ENCODE measurements around the gene TAL1. TPM values are rescaled to one million over a fixed set of nuclear protein-coding genes. Genes with fewer than 3 reads are reported as not detected.

Gene TAL1
- total RNA-seq, 2 donors from 2014 or later, result 1.0 to 1.8 TPM

DNA sequence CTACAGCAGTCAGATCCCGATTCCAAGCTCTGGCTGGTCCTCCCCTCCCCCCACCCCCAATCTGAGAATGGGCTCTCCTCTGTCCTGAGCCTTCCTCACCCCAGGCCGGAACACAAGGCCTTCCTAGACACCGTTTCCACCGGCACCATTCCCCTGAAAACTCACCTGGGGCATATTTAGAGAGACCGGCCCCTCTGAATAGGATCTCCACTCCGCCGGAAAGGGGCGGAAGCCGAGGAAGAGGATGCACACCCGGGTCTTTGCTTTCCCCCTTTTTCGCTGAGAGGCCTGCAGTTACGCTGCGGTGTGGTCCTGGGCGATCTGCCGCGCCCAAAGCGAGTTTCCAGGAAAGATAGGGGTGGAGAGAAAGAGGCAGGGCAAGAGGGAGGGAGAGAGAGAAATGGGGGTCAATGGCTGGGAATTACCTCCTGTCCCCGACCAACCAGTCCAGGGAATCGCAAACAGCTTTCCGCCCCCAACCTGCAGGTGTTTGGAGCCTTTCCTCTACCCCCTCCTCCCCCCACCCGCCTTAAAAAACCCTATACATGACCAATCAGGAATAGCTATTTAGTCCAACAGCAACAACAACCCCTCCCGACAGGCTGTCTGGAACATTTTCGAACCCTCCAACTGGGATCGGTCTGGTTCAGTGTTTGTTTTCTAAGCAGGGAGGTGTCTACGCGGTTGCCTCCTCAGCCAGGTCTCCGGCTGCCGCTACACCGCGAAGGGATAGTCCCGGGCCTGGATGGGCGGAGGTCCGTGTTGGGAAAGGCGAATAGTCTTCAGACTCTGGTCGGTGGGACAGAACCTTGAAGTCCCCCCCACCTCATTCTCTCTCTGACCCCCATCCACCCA lies 2.8 kb downstream of the TAL1 start:
- 27% methylated on average over 35 of the region's 35 CpGs for WGBS
- intact Hi-C loops (cut with DNase I), result no loop called here
- Histone ChIP-seq H3K9me3 (no peaks in the 10 kb centered on the region), H3K4me3 (no peak overlapping the region), H3K4me1 (replicated peaks) (peaks cover 6% of the 10 kb centered on the region), H3K36me3 (no peaks in the 10 kb centered on the region), H3K27ac (peak overlapping the region in 1 of 2 donors; percentile 40), H3K27me3 (replicated peaks; ENCODE audit: insufficient read depth) (peaks cover 49% of the 10 kb centered on the region)
- no peak for DNase-seq (ENCODE audit: low spot score)
- TF ChIP-seq, protein P1, sequence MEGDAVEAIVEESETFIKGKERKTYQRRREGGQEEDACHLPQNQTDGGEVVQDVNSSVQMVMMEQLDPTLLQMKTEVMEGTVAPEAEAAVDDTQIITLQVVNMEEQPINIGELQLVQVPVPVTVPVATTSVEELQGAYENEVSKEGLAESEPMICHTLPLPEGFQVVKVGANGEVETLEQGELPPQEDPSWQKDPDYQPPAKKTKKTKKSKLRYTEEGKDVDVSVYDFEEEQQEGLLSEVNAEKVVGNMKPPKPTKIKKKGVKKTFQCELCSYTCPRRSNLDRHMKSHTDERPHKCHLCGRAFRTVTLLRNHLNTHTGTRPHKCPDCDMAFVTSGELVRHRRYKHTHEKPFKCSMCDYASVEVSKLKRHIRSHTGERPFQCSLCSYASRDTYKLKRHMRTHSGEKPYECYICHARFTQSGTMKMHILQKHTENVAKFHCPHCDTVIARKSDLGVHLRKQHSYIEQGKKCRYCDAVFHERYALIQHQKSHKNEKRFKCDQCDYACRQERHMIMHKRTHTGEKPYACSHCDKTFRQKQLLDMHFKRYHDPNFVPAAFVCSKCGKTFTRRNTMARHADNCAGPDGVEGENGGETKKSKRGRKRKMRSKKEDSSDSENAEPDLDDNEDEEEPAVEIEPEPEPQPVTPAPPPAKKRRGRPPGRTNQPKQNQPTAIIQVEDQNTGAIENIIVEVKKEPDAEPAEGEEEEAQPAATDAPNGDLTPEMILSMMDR (IDR thresholded peaks at IDR 0.05), result no peak
- TF ChIP-seq POLR2A (IDR thresholded peaks at IDR 0.05) (no peak), POLR2AphosphoS5 (IDR thresholded peaks at IDR 0.05) (no peak)

DNA sequence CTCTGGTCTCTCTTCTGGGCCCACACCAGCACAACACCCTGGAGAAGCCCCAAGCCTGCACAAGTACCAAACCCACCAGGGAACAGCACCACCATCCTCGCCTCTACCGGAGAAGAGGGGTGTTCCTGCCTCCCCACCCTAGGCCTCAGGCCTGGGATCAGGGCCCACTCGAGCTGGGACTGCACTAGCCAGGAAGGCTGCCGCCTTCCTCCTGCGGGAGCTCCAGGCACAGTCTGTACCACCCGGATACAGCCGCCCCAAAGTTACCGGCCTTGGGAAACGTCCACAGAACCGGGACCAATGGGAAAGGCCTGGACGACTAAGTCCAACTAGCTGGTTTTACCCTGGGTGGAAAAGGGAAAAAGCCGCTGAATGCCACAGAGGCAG lies 3.4 kb downstream of the TAL1 start:
- no peak for DNase-seq (ENCODE audit: low spot score)
- H3K27me3 ChIP-seq (replicated peaks; ENCODE audit: insufficient read depth), result peaks cover 49% of the 10 kb centered on the region
- no peak overlapping the region for H3K4me3 ChIP-seq
- H3K4me1 ChIP-seq (replicated peaks), result peaks cover 6% of the 10 kb centered on the region
- H3K9me3 ChIP-seq, result no peaks in the 10 kb centered on the region
- WGBS, result 52% methylated on average over 12 of the region's 12 CpGs
- H3K27ac ChIP-seq, result no peak overlapping the region
- H3K36me3 ChIP-seq, result no peaks in the 10 kb centered on the region
- TF ChIP-seq POLR2AphosphoS5 (IDR thresholded peaks at IDR 0.05), result no peak
- TF ChIP-seq, protein P1 (IDR thresholded peaks at IDR 0.05), result no peak
- TF ChIP-seq POLR2A (IDR thresholded peaks at IDR 0.05), result no peak
- intact Hi-C loops (cut with DNase I), result no loop called here

DNA sequence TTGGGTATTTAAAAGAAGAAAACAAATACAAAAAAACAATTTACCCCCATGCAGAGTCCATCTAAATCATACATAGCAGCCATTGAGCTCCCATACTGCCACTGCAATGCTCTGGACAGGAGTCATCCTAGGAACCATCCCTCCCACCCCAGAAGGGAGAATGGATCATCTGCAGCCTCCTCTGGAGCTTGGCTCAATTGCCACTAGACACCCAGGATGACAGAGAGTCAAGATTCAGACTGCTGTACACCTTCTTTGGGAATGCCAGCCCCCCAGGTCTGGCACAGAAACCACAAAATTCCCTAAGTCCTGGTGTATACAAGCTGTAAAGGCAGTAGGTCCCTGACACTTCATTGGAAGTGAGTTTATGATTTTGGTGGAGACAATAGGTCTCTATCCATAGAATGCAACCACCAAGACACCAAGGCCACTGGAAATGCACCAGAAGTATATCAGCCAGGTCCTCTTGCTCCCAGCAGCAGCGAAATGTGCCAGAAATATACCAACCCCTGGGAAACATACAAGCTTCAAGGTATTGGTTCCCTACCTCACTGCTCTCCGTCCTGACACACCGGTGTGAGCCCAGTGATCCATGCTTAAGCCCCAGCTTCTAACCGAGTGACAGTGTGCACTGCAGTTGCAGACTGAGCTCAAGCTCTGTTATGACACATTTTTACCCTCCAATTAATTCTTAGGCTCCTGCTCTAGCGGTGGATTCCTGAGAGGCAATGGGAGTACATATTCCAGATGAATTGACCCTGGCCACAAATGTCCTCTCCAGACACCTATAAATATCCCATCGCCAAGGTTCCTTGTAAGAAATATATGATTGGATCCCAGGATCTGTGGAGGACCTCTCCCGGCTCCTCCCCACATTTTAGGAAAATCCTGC lies 4.4 kb downstream of the TAL1 start:
- no peak for DNase-seq (ENCODE audit: low spot score)
- intact Hi-C loops (cut with DNase I), result no loop called here
- no peak overlapping the region for H3K4me3 ChIP-seq
- H3K4me1 ChIP-seq (replicated peaks), result peaks cover 6% of the 10 kb centered on the region
- no peaks in the 10 kb centered on the region for H3K36me3 ChIP-seq
- H3K27ac ChIP-seq, result no peak overlapping the region
- peaks cover 51% of the 10 kb centered on the region for H3K27me3 ChIP-seq (replicated peaks; ENCODE audit: insufficient read depth)
- H3K9me3 ChIP-seq, result no peaks in the 10 kb centered on the region
- no peak for TF ChIP-seq POLR2AphosphoS5 (IDR thresholded peaks at IDR 0.05)
- TF ChIP-seq, protein P1 (IDR thresholded peaks at IDR 0.05), result no peak
- no peak for TF ChIP-seq POLR2A (IDR thresholded peaks at IDR 0.05)
- 65% methylated on average over 7 of the region's 7 CpGs for WGBS

DNA sequence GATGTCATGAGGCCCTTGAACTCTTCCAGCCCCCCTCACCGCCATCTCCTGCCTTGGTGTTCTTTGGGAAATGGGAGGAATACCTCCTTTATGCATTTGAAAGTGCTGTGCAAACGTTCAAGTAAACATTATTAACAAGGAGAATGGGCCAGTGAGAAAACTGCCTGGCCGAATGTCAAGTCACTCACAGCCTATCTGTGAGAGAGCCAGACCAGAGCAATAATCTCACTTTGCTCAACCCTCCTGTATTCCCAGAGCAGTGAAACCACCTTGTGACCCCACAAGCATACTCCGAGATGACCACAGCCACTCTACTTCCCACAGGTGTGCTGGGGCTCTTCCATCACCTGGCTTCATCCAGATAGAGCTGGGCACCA lies 5.2 kb downstream of the TAL1 start:
- H3K27me3 ChIP-seq (replicated peaks; ENCODE audit: insufficient read depth), result peaks cover 45% of the 10 kb centered on the region
- peaks cover 6% of the 10 kb centered on the region for H3K4me1 ChIP-seq (replicated peaks)
- TF ChIP-seq POLR2A (IDR thresholded peaks at IDR 0.05) (no peak), POLR2AphosphoS5 (IDR thresholded peaks at IDR 0.05) (no peak)
- TF ChIP-seq, protein P1 (IDR thresholded peaks at IDR 0.05), result no peak
- H3K27ac ChIP-seq, result no peak overlapping the region
- no peak for DNase-seq (ENCODE audit: low spot score)
- intact Hi-C loops (cut with DNase I), result no loop called here
- no peaks in the 10 kb centered on the region for H3K9me3 ChIP-seq
- H3K4me3 ChIP-seq, result no peak overlapping the region
- no peaks in the 10 kb centered on the region for H3K36me3 ChIP-seq
- WGBS, result 52% methylated on average over 4 of the region's 4 CpGs
